Measurements from ENCODE around the gene PCP4.

DNA sequence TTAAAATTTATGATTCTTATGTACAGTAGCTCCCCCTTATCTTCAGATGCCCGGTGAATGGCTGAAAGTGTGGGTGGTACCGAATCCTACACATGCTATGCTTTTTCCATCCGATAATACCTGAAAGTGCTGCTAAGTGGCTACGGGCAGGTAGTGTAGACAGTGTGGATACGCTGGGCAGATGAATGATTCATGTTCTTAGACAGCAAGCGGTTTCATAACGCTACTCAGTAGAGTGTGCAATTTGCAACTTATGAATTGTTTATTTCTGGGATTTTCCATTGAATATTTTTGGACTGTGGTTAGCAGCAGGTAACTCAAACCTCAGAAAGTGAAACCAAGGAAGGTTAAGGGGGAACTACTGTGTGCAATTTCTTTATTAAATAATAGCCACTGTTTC lies 7.5 kb downstream of the PCP4 start:
- TF ChIP-seq, protein P1, sequence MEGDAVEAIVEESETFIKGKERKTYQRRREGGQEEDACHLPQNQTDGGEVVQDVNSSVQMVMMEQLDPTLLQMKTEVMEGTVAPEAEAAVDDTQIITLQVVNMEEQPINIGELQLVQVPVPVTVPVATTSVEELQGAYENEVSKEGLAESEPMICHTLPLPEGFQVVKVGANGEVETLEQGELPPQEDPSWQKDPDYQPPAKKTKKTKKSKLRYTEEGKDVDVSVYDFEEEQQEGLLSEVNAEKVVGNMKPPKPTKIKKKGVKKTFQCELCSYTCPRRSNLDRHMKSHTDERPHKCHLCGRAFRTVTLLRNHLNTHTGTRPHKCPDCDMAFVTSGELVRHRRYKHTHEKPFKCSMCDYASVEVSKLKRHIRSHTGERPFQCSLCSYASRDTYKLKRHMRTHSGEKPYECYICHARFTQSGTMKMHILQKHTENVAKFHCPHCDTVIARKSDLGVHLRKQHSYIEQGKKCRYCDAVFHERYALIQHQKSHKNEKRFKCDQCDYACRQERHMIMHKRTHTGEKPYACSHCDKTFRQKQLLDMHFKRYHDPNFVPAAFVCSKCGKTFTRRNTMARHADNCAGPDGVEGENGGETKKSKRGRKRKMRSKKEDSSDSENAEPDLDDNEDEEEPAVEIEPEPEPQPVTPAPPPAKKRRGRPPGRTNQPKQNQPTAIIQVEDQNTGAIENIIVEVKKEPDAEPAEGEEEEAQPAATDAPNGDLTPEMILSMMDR (IDR thresholded peaks at IDR 0.05 in 2 of 3, conservative IDR thresholded peaks at IDR 0.05 in 1 of 3; ENCODE audit: control insufficient read depth in 2 of 3, extremely low read depth in 1 of 3, insufficient read depth in 1 of 3, low read depth in 3 of 3, low read length in 3 of 3), result no peak
- TF ChIP-seq, protein P2, sequence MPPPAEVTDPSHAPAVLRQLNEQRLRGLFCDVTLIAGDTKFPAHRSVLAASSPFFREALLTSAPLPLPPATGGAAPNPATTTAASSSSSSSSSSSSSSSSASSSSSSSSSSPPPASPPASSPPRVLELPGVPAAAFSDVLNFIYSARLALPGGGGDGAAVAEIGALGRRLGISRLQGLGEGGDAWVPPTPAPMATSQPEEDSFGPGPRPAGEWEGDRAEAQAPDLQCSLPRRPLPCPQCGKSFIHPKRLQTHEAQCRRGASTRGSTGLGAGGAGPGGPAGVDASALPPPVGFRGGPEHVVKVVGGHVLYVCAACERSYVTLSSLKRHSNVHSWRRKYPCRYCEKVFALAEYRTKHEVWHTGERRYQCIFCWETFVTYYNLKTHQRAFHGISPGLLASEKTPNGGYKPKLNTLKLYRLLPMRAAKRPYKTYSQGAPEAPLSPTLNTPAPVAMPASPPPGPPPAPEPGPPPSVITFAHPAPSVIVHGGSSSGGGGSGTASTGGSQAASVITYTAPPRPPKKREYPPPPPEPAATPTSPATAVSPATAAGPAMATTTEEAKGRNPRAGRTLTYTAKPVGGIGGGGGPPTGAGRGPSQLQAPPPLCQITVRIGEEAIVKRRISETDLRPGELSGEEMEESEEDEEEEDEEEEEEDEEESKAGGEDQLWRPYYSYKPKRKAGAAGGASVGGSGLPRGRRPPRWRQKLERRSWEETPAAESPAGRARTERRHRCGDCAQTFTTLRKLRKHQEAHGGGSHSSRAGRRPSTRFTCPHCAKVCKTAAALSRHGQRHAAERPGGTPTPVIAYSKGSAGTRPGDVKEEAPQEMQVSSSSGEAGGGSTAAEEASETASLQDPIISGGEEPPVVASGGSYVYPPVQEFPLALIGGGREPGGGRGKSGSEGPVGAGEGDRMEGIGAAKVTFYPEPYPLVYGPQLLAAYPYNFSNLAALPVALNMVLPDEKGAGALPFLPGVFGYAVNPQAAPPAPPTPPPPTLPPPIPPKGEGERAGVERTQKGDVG (CRISPR knock-in tag; IDR thresholded peaks at IDR 0.05), result no peak
- TF ChIP-seq SMC3 (IDR thresholded peaks at IDR 0.05; ENCODE audit: borderline replicate concordance, low read length) (no peak), TCF12 (IDR thresholded peaks at IDR 0.05; ENCODE audit: low read depth, low read length) (no peak), TAF1 (IDR thresholded peaks at IDR 0.05; ENCODE audit: borderline replicate concordance, low read depth, low read length) (no peak), ESRRA (IDR thresholded peaks at IDR 0.05; ENCODE audit: low read length) (no peak), PAX5 (IDR thresholded peaks at IDR 0.05; ENCODE audit: borderline replicate concordance, low read depth, low read length) (no peak), NFIC (IDR thresholded peaks at IDR 0.05; ENCODE audit: low read depth, low read length) (no peak), BMI1 (IDR thresholded peaks at IDR 0.05; ENCODE audit: borderline replicate concordance) (no peak)
- TF ChIP-seq, protein P3, sequence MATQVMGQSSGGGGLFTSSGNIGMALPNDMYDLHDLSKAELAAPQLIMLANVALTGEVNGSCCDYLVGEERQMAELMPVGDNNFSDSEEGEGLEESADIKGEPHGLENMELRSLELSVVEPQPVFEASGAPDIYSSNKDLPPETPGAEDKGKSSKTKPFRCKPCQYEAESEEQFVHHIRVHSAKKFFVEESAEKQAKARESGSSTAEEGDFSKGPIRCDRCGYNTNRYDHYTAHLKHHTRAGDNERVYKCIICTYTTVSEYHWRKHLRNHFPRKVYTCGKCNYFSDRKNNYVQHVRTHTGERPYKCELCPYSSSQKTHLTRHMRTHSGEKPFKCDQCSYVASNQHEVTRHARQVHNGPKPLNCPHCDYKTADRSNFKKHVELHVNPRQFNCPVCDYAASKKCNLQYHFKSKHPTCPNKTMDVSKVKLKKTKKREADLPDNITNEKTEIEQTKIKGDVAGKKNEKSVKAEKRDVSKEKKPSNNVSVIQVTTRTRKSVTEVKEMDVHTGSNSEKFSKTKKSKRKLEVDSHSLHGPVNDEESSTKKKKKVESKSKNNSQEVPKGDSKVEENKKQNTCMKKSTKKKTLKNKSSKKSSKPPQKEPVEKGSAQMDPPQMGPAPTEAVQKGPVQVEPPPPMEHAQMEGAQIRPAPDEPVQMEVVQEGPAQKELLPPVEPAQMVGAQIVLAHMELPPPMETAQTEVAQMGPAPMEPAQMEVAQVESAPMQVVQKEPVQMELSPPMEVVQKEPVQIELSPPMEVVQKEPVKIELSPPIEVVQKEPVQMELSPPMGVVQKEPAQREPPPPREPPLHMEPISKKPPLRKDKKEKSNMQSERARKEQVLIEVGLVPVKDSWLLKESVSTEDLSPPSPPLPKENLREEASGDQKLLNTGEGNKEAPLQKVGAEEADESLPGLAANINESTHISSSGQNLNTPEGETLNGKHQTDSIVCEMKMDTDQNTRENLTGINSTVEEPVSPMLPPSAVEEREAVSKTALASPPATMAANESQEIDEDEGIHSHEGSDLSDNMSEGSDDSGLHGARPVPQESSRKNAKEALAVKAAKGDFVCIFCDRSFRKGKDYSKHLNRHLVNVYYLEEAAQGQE (IDR thresholded peaks at IDR 0.05; ENCODE audit: low read depth, low read length), result no peak
- TF ChIP-seq, protein P4, sequence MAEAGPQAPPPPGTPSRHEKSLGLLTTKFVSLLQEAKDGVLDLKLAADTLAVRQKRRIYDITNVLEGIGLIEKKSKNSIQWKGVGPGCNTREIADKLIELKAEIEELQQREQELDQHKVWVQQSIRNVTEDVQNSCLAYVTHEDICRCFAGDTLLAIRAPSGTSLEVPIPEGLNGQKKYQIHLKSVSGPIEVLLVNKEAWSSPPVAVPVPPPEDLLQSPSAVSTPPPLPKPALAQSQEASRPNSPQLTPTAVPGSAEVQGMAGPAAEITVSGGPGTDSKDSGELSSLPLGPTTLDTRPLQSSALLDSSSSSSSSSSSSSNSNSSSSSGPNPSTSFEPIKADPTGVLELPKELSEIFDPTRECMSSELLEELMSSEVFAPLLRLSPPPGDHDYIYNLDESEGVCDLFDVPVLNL (IDR thresholded peaks at IDR 0.05; ENCODE audit: low read depth, low read length), result no peak
